ENCODE results near the gene SPDYE4. TPM values are rescaled to one million over a fixed set of nuclear protein-coding genes. Genes with fewer than 3 reads are reported as not detected.

SPDYE4 gene
- total and polyA plus RNA-seq, 2 donors (not counting 1 experiment from before 2014, with no cell fraction given) = not detected

DNA sequence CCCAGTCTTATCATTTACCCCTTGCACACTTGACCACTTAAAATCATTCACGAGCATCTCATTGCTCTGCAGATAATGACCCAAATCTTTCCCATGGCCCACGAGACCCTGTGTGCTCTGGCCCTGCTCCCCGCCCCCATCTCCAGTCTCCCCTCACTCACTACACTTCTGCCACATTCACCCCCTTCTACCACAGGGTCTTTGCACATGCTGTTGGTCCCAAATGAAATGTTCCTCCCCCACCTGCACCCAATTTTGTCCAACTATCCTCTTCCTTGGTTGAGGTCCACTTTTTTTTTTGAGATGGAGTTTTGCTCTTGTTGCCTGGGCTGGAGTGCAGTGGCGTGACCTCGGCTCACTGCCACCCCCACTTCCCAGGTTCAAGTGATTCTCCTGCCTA, 52.9 kb downstream of the SPDYE4 start:
- intact Hi-C loops (cut with micrococcal nuclease) = no loop called here
- no peaks in the 10 kb centered on the region for H3K4me1 Mint-ChIP-seq
- CTCF ChIA-PET = no interaction called here

DNA sequence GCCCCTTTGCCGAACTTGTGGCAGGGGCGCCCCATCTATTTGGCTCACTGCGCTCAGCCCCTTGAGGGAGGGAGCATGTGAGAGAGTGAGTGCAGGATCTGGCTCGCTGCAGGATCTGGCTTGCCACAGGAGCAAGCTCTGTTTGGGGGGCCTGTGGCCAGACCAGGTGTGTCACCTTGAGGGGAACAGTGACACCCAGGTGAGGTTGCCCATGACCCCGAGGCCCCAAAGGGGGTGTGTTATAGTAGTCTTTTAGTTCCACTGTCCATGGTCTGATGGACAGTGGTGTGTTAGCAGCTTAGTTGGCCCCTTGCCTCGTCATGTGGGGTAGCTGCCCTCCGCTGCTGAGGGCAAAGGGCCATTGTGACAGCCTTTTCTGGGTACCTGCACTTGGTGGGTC, 55.3 kb downstream of the SPDYE4 start:
- TF ChIP-seq EZH2 (IDR thresholded peaks at IDR 0.05; ENCODE audit: borderline replicate concordance, insufficient read depth, low read depth, low read length, poor library complexity, severe bottlenecking) = no peak
- TF ChIP-seq, protein P1, sequence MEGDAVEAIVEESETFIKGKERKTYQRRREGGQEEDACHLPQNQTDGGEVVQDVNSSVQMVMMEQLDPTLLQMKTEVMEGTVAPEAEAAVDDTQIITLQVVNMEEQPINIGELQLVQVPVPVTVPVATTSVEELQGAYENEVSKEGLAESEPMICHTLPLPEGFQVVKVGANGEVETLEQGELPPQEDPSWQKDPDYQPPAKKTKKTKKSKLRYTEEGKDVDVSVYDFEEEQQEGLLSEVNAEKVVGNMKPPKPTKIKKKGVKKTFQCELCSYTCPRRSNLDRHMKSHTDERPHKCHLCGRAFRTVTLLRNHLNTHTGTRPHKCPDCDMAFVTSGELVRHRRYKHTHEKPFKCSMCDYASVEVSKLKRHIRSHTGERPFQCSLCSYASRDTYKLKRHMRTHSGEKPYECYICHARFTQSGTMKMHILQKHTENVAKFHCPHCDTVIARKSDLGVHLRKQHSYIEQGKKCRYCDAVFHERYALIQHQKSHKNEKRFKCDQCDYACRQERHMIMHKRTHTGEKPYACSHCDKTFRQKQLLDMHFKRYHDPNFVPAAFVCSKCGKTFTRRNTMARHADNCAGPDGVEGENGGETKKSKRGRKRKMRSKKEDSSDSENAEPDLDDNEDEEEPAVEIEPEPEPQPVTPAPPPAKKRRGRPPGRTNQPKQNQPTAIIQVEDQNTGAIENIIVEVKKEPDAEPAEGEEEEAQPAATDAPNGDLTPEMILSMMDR (IDR thresholded peaks at IDR 0.05) = no peak
- Histone ChIP-seq H3K36me3 (replicated peaks in 1 of 2; ENCODE audit: control extremely low read depth in 1 of 2, control insufficient read depth in 1 of 2, extremely low read depth in 1 of 2, insufficient read depth in 2 of 2, low read length in 1 of 2) (no peaks in the 10 kb centered on the region), H3K27me3 (replicated peaks in 1 of 4; ENCODE audit: control extremely low read depth in 1 of 4, control insufficient read depth in 3 of 4, insufficient read depth in 4 of 4, low read length in 3 of 4) (peaks cover 0 to 9% (median 0%) of the 10 kb centered on the region in 4 experiments), H3K4me2 (replicated peaks; ENCODE audit: low read depth, low read length, poor library complexity, severe bottlenecking) (no peak overlapping the region), H3K9me3 (ENCODE audit: control extremely low read depth in 1 of 3, control insufficient read depth in 2 of 3, insufficient read depth in 1 of 3, low read length in 2 of 3) (peaks cover 0 to 13% (median 0%) of the 10 kb centered on the region in 3 donors), H2AFZ (ENCODE audit: insufficient read depth, low read depth, low read length, poor library complexity, severe bottlenecking) (no peak overlapping the region), H3K27ac (ENCODE audit: low read length in 2 of 2) (no peak overlapping the region), H3K79me2 (ENCODE audit: control insufficient read depth, insufficient read depth, low read length) (no peaks in the 10 kb centered on the region), H4K20me1 (ENCODE audit: control insufficient read depth, insufficient read depth, low read length, poor library complexity, severe bottlenecking) (no peaks in the 10 kb centered on the region), H3K9ac (ENCODE audit: low read length) (no peak overlapping the region), H3K4me1 (ENCODE audit: control insufficient read depth in 2 of 2, insufficient read depth in 2 of 2, low read length in 2 of 2) (no peaks in the 10 kb centered on the region), H3K4me3 (ENCODE audit: control extremely low read depth in 1 of 5, extremely low read depth in 1 of 5, insufficient read depth in 1 of 5, low read depth in 2 of 5, low read length in 4 of 5) (no peak overlapping the region)
- H3K27ac Mint-ChIP-seq = no peak overlapping the region
- H3K27me3 Mint-ChIP-seq = peaks cover 25% of the 10 kb centered on the region
- no peaks in the 10 kb centered on the region for H3K4me1 Mint-ChIP-seq
- intact Hi-C loops (cut with micrococcal nuclease) = no loop called here
- 77% methylated on average over 6 of the region's 7 CpGs for WGBS (ENCODE audit: insufficient coverage)
- H3K9me3 Mint-ChIP-seq (ENCODE audit: insufficient read depth) = no peaks in the 10 kb centered on the region
- no peak overlapping the region for H3K4me3 Mint-ChIP-seq
- CTCF ChIA-PET = no interaction called here
- DNase-seq (no peak), ATAC-seq (ENCODE audit: low read depth) (no peak)
- POLR2A ChIA-PET = no interaction called here

More for the DNA sequence above, 52.9 kb downstream of the SPDYE4 start:
- Mint-ChIP-seq H3K27ac (no peak overlapping the region), H3K4me3 (no peak overlapping the region), H3K27me3 (peaks cover 29% of the 10 kb centered on the region), H3K9me3 (ENCODE audit: insufficient read depth) (no peaks in the 10 kb centered on the region)
- Histone ChIP-seq H3K79me2 (ENCODE audit: control insufficient read depth, insufficient read depth, low read length) (no peaks in the 10 kb centered on the region), H4K20me1 (ENCODE audit: control insufficient read depth, insufficient read depth, low read length, poor library complexity, severe bottlenecking) (no peaks in the 10 kb centered on the region), H3K9me3 (ENCODE audit: control extremely low read depth in 1 of 3, control insufficient read depth in 2 of 3, insufficient read depth in 1 of 3, low read length in 2 of 3) (peaks cover 0 to 10% (median 0%) of the 10 kb centered on the region in 3 donors), H3K4me2 (replicated peaks; ENCODE audit: low read depth, low read length, poor library complexity, severe bottlenecking) (no peak overlapping the region), H3K27me3 (replicated peaks in 1 of 4; ENCODE audit: control extremely low read depth in 1 of 4, control insufficient read depth in 3 of 4, insufficient read depth in 4 of 4, low read length in 3 of 4) (peaks cover 0 to 8% (median 0%) of the 10 kb centered on the region in 4 experiments), H3K4me1 (ENCODE audit: control insufficient read depth in 2 of 2, insufficient read depth in 2 of 2, low read length in 2 of 2) (no peaks in the 10 kb centered on the region), H2AFZ (ENCODE audit: insufficient read depth, low read depth, low read length, poor library complexity, severe bottlenecking) (no peak overlapping the region), H3K4me3 (ENCODE audit: control extremely low read depth in 1 of 5, extremely low read depth in 1 of 5, insufficient read depth in 1 of 5, low read depth in 2 of 5, low read length in 4 of 5) (no peak overlapping the region), H3K27ac (ENCODE audit: low read length in 2 of 2) (no peak overlapping the region), H3K36me3 (replicated peaks in 1 of 2; ENCODE audit: control extremely low read depth in 1 of 2, control insufficient read depth in 1 of 2, extremely low read depth in 1 of 2, insufficient read depth in 2 of 2, low read length in 1 of 2) (no peaks in the 10 kb centered on the region), H3K9ac (ENCODE audit: low read length) (no peak overlapping the region)
- TF ChIP-seq, protein P1 (IDR thresholded peaks at IDR 0.05) = no peak
- TF ChIP-seq EZH2 (IDR thresholded peaks at IDR 0.05; ENCODE audit: borderline replicate concordance, insufficient read depth, low read depth, low read length, poor library complexity, severe bottlenecking) = no peak
- no peak for ATAC-seq (ENCODE audit: low read depth)
- WGBS (ENCODE audit: insufficient coverage) = 87% methylated on average over 3 of the region's 5 CpGs
- POLR2A ChIA-PET = no interaction called here
- DNase-seq = no peak
